Measurements from ENCODE around the gene TMEM30B.

Gene TMEM30B

DNA sequence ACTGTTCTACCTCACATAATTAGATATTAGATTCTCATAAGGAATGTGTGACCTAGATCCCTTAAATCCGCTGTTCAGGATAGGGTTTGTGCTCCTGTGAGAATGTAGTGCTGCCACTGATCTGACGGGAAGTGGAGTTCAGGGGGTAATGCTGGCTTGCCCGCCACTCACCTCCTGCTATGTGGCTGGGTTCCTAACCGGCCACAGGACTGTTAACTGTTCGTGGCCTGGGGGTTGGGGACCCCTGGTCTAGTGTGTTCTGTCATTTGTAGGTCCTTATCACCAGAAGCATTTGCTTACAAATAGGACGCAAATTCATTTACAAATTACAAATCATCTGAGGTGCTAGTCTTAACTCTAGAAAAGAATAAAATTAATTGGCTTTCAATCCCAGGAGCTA is 16.4 kb upstream of the TMEM30B start:
- DNase-seq = no peak

- DNase-seq = no peak
Measured at GRCh38 chr14:61296719-61297502, 15.8 kb upstream of the TMEM30B start.

DNA sequence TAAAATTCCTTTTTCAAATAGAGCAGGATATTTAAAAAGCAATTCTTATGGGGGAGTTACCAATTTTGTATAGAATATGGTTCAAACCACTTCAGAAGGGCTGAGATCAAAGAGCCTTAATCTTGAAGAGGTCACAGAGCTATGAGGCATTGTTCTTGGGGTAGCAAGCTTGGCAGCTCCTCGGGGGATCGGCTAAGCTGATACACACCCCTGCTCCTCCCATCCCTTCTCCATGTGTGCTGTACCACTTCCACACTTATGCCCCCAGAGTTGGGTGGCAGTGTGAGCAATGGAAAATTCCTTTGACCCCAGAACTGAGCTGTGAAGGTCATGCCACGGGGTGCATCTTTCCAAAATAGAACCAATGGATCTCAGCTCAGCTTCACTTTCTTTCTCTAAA is 15.0 kb upstream of the TMEM30B start:
- no peak for DNase-seq

GRCh38 chr14:61290701-61291100 is 9.6 kb upstream of the TMEM30B start:
- no peak for DNase-seq

GRCh38 chr14:61288720-61289119 is 7.6 kb upstream of the TMEM30B start:
- no peak for DNase-seq

DNA sequence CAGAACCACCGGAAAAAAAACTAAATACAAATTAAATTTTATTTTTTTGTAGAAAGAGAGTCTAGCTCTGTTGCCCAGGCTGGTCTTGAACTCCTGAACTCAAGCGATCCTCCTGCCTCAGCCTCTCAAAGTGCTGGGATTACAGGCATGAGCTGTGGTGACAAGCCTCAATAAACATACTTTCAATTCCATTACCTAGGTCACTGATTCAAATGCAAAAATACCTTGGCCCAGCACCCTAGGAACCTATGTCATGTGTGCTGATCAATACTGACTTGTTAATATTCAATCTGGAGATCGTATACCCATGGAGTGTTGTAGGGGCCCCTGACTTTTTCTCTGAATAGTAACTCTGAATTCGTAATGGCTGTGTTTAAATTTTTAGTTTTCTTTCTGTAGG is 7.1 kb upstream of the TMEM30B start:
- no peak for DNase-seq

GRCh38 chr14:61287196-61287595 is 6.1 kb upstream of the TMEM30B start:
- no peak for DNase-seq

DNA sequence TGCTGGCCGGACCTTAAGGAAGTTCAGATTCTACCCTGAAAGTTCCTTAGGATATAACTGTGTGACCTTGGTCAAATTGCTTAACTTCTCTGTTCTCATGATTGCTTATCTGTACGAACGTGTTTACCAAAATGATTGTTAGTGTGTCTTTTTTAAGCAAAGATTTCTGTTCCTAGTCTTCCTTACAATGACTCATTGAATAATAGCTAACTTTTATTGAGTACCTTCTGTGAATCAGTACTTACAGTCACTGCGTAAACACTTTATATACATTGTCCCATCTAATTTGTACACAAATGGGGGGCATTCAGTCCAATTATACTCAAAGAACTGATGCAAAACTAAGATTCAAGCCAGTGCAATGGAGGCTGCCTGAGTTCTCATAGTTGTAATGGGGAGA is 4.2 kb upstream of the TMEM30B start:
- DNase-seq = no peak

DNA sequence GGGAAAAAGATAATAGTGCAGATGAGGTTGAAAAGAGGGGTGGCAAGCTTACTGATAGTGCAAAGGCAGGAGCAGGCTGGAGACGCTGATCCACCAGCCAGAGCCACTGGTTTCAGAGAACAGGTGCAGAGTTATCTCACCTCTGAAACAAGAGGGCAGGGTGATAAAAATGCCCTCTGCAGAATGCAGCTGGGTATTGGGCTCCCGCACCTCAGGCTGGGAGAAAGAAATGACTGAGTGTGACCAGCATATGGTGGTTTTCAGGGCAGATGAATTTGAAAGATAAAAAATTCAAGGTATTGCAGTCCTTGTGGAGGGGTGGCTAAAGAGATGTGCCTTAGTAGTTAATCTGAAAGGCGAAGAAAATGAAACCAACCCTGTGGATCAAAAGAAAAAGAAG is 2.9 kb upstream of the TMEM30B start:
- no peak for DNase-seq

- DNase-seq = no peak
Measured at GRCh38 chr14:61282746-61283145, 1.6 kb upstream of the TMEM30B start.

- DNase-seq = no peak
Measured at GRCh38 chr14:61281948-61282275, 774 bp upstream of the TMEM30B start.

DNA sequence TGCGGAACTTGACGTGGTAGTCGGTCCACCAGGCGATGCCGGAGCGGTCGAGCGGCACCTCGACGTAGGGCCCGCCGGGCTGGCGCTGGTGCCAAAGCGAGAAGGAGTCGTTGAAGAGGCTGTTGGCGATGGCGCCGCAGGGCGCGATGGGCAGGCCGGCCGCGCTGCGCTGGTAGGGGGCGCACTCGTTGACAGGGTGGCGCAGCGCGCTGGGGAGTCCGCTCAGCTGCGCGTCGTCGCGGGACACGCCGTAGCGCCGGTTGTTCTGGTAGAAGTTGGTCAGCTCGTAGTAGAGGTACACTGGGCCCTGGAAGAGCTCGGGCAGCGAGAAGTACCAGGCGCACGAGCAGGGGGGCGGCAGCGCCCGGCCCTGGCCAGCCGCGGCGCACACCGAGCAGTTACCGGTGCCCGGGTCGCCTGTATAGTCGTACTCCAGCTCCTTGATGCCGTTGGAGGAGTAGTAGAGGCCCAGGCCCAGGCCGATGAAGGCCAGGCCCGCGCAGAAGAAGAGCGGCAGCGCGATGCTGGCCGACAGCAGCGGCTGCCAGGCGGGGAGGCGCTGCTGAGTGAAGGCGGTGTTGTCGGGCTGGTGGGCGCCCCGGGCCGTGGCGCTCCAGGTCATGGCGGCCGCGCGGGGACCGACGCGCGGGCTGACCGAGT is 482 bp downstream of the TMEM30B start:
- peak; percentile 77 for DNase-seq

DNA sequence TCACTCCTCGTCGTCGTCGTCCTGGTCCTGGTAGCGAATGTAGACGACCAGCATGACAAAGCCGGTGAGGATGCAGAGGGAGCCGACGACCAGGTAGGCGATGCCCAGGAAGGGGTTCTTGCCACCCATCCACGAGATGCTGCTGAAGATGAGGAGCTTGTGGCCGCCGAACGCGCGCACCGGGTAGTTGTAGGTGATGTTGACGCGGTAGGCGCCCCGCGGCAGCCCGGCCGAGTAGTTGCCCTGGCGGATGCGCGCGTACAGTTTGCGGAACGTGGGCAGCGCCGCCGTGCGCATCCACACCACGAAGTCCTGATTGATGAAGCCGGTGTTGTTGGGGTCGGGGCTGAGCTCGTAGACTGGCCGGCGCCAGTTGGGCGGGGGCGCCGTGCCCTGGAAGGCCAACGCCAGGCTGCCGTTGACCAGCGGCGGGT is 1.0 kb downstream of the TMEM30B start:
- peak; percentile 40 for DNase-seq

DNA sequence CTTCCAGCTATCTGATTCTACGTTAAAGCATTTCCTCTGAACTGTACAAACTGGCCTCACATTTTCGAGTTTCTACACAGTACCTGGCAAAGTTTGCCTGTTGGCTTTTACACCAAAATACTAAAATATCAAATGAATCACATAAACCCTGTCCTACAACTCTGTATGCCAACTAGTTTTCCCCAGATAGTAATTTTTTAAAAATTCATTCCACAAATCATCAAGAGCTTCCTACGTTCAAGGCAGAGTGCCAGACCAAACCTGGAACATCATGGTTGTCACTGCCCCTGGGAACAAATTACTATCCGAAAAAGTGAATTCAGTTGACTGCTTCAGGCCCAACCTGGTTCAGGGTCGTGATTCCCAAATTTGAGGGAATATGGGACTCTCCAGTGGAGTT is 2.1 kb downstream of the TMEM30B start:
- no peak for DNase-seq

DNA sequence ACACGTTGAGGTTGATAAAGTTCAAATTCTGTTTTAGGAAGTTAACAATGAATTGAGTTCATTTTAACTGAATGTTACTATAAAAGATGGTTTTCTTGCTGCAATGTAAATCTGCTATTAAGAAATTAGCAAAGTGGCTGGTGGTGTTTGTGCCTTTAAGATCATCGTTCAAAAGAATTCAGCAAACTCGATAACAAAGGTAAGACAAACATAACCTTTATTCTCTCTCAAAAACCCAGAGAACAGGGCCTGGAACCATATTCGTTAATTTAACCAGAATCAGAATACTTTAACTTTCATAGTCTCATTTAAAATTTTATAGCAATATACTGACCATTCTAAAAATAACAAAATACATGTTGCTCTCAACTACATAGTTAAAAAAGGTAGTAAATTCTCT is 3.4 kb downstream of the TMEM30B start:
- DNase-seq = no peak

GRCh38 chr14:61277232-61277631 is 3.9 kb downstream of the TMEM30B start:
- DNase-seq = no peak

DNA sequence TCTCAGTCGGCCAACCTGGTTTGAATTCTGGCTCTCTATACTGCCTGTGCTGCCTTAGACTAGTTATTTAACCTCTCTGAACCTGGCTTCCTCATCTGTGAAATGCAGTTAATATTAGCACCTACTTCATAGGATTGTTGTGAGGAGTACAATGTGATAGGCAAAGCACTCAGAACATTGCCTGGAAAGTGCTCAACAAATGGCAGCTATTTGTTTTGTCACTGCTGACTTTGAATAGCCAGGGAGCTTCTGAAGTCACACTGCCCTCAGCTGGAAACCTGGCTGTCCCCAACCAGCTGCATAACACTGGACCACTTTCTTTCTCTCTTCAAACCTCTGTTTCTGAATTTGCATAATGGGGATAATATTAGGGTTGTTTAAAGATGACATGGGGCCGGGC is 9.6 kb downstream of the TMEM30B start:
- no peak for DNase-seq

DNA sequence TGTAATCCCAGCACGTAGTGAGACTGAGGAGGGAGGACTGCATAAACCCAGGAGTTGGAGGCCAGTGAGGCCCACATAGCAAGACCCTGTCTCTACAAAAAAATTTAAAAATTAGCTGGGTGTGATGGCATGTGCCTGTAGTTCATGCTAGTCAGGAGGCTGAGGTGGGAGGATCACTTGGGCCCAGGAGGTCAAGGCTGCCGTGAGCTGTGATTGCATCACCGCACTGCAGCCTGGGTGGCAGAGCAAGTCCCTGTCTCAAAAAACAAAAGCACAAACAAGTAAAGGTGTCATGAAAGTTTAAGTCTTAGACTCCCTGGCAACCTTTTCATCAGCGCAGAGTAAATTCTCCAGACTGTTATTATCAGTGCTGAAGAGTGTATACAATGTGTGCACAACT is 10.4 kb downstream of the TMEM30B start:
- DNase-seq = no peak

DNA sequence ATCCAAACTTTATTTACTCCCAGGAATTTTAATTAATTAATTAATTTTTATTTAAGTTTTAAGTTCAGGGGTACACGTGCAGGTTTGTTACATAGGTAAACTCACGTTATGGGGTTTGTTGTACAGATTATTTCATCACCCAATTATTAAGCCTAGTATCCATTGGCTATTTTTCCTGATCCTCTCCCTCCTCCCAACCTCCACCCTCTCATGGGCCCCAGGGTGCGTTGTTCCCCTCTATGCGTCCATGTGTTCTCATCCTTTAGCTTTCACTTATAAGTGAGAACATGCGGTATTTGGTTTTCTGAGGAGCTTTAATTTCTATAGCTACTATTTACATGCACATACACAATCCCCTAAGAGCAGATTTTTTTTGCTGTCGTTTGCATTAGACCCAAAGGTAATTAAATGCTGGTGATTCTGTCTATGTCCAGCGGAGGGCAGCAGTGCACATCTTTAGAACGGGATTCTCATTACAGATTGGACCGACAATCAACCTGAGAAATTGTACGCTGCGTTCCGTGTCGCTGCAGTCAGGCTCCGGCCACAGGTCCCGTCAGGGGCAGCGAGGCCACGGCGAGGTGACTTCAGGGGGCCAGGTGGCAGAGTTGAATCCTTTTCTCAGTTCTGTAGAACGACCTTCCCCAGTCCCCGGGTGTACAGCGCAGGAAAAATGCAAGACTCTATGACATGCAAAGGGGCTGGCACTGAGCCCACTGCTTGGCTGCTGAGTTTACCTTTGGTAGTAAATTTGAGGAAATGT is 11.6 kb downstream of the TMEM30B start:
- DNase-seq = peak; percentile 80

- no peak for DNase-seq
Measured at GRCh38 chr14:61268812-61269211, 12.3 kb downstream of the TMEM30B start.

GRCh38 chr14:61266891-61267740 is 14.0 kb downstream of the TMEM30B start:
- no peak for DNase-seq

GRCh38 chr14:61266436-61266835 is 14.7 kb downstream of the TMEM30B start:
- DNase-seq = no peak

- no peak for DNase-seq
Measured at GRCh38 chr14:61264651-61265050, 16.5 kb downstream of the TMEM30B start.
